Brain microvascular endothelial cell (primary cell): ENCODE results near the gene NOS3.

Experiments
- DNase-seq: peaks from one replicate; pipeline ENCODE4 v3.0.0-alpha.2; 2020
- H3K27ac ChIP-seq: fragments of 250-450 bp; sonication (Bioruptor Pico); 2 replicates; pipeline ENCODE4 v1.5.1; 2020; ENCODE audit warnings: mild to moderate bottlenecking, moderate library complexity
- H3K27me3 ChIP-seq: fragments of 250-450 bp; sonication (Bioruptor Pico); replicated peaks from 2 replicates; pipeline ENCODE4 v1.5.1; 2020; ENCODE audit warnings: mild to moderate bottlenecking
- H3K36me3 ChIP-seq: fragments of 250-450 bp; sonication (Bioruptor Pico); replicated peaks from 2 replicates; pipeline ENCODE4 v1.5.1; 2020; ENCODE audit warnings: mild to moderate bottlenecking
- H3K4me3 ChIP-seq: 2 replicates; pipeline ENCODE4 v1.5.1; 2011; ENCODE audit warnings: low read depth, mild to moderate bottlenecking, control low read depth, low read length, moderate library complexity
- in situ Hi-C: cut with HindIII; loops from 2 replicates; pipeline ENCODE4 v1.10.0; 2017; ENCODE audit warnings: low sequenced_read_pairs, low pct_ligation_motif_present
- TF ChIP-seq, protein P1 (sequence below): IDR thresholded peaks from 2 replicates; pipeline ENCODE4 v1.5.1; 2011; ENCODE audit warnings: low read depth, mild to moderate bottlenecking, moderate library complexity, low read length, control low read depth, inconsistent platforms; ENCODE audit errors: missing control alignments

Gene NOS3

DNA sequence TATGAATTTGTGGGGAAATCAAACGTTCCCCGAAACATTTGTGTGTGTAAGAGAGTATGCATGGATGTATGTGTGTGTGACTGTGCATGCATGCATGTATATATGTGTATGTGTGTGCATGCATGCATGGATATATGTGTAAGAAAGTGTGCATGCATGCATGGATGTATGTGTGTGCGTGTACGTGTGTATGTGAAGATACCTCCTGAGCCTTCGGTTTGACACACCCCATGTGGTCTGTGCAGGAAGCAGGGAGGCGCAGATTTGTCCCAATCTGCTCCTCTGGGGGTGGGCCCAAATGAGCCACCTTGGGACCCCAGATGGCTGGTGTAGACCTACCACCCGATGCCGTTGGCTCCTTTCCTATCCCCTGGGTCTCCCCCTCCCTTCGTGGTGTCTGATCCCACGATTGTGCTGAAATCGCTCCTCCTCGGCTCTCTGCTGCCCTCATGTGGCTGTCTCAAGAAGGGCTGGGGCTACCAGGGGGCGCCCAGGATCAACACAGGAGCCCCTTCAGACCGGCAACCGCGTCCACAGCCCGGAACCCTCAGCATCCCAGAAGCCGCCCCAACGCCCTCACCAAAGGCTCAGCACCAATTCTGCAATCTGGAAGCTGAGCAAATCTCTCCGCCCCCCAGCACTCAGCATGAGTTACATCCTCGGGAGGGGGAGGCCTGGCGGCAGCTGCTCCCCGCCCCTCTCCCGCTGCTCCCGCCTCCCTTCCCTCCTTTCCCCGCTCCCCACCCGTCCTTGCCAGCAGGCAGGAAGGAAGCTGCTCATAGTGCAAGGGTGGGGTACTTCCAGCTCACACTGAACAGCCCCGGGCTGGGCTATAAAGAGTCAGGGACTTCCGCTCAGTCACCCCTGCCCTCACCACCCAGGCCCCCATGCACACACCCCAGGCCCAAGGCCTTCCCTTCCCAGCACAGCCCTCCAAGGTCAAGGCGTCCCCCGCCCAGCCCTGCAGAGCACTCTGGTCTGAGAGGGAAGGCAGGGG is 2.3 kb upstream of the NOS3 start:
- no peaks in the 10 kb centered on the region for H3K36me3 ChIP-seq
- no peak overlapping the region for H3K4me3 ChIP-seq
- TF ChIP-seq, protein P1, sequence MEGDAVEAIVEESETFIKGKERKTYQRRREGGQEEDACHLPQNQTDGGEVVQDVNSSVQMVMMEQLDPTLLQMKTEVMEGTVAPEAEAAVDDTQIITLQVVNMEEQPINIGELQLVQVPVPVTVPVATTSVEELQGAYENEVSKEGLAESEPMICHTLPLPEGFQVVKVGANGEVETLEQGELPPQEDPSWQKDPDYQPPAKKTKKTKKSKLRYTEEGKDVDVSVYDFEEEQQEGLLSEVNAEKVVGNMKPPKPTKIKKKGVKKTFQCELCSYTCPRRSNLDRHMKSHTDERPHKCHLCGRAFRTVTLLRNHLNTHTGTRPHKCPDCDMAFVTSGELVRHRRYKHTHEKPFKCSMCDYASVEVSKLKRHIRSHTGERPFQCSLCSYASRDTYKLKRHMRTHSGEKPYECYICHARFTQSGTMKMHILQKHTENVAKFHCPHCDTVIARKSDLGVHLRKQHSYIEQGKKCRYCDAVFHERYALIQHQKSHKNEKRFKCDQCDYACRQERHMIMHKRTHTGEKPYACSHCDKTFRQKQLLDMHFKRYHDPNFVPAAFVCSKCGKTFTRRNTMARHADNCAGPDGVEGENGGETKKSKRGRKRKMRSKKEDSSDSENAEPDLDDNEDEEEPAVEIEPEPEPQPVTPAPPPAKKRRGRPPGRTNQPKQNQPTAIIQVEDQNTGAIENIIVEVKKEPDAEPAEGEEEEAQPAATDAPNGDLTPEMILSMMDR: peak; percentile 92
- H3K27ac ChIP-seq: no peak overlapping the region
- in situ Hi-C loops: no loop called here
- H3K27me3 ChIP-seq: no peaks in the 10 kb centered on the region
- peak; percentile 34 for DNase-seq

DNA sequence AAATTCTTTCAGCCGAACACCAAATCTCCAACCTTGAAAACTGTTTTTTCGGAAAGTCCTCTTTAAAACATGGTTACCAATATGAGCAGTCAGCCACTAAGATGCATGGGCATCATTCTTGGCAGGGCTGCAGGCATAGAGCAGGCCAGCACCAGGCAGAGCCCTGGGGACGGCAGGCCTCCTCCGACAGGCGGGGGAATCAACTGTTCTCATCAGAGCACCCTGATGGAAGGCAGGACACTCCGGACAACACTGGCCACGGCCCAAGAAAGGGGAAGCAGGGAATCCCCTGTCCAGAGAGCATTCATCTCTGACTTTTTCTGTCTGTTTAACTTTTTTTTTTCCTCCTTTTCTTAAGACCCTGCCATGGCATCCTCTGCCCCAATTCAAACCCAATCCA is 1.4 kb upstream of the NOS3 start:
- no peaks in the 10 kb centered on the region for H3K27me3 ChIP-seq
- TF ChIP-seq, protein P1: no peak
- no peak for DNase-seq
- no peak overlapping the region for H3K27ac ChIP-seq
- H3K36me3 ChIP-seq: no peaks in the 10 kb centered on the region
- in situ Hi-C loops: no loop called here
- no peak overlapping the region for H3K4me3 ChIP-seq

DNA sequence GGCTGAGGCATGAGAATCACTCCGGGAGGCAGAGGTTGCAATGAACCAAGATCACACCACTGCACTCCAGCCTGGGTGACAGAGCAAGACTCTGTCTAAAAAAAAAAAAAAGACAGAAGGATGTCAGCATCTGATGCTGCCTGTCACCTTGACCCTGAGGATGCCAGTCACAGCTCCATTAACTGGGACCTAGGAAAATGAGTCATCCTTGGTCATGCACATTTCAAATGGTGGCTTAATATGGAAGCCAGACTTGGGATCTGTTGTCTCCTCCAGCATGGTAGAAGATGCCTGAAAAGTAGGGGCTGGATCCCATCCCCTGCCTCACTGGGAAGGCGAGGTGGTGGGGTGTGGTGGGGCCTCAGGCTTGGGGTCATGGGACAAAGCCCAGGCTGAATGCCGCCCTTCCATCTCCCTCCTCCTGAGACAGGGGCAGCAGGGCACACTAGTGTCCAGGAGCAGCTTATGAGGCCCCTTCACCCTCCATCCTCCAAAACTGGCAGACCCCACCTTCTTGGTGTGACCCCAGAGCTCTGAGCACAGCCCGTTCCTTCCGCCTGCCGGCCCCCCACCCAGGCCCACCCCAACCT is 1.3 kb downstream of the NOS3 start:
- Histone ChIP-seq H3K27ac (no peak overlapping the region), H3K27me3 (no peaks in the 10 kb centered on the region), H3K4me3 (no peak overlapping the region), H3K36me3 (no peaks in the 10 kb centered on the region)
- TF ChIP-seq, protein P1: no peak
- in situ Hi-C loops: no loop called here
- no peak for DNase-seq

DNA sequence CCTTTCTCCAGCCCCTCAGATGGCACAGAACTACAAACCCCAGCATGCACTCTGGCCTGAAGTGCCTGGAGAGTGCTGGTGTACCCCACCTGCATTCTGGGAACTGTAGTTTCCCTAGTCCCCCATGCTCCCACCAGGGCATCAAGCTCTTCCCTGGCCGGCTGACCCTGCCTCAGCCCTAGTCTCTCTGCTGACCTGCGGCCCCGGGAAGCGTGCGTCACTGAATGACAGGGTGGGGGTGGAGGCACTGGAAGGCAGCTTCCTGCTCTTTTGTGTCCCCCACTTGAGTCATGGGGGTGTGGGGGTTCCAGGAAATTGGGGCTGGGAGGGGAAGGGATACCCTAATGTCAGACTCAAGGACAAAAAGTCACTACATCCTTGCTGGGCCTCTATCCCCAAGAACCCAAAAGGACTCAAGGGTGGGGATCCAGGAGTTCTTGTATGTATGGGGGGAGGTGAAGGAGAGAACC is 2.1 kb downstream of the NOS3 start:
- no peak overlapping the region for H3K27ac ChIP-seq
- TF ChIP-seq, protein P1: no peak
- no peak for DNase-seq
- H3K36me3 ChIP-seq: no peaks in the 10 kb centered on the region
- in situ Hi-C loops: no loop called here
- no peak overlapping the region for H3K4me3 ChIP-seq
- no peaks in the 10 kb centered on the region for H3K27me3 ChIP-seq

DNA sequence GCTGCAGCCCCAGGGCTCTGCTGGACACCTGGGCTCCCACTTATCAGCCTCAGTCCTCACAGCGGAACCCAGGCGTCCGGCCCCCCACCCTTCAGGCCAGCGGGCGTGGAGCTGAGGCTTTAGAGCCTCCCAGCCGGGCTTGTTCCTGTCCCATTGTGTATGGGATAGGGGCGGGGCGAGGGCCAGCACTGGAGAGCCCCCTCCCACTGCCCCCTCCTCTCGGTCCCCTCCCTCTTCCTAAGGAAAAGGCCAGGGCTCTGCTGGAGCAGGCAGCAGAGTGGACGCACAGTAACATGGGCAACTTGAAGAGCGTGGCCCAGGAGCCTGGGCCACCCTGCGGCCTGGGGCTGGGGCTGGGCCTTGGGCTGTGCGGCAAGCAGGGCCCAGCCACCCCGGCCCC is 2.7 kb downstream of the NOS3 start:
- H3K27me3 ChIP-seq: no peaks in the 10 kb centered on the region
- DNase-seq: no peak
- in situ Hi-C loops: no loop called here
- H3K4me3 ChIP-seq: no peak overlapping the region
- TF ChIP-seq, protein P1: no peak
- H3K27ac ChIP-seq: no peak overlapping the region
- H3K36me3 ChIP-seq: no peaks in the 10 kb centered on the region
